Suprapubic skin (tissue), 3 donors: ENCODE results near the gene KIAA1671.

ENCODE experiments used
- EP300 ChIP-seq: sonication (generic); formaldehyde crosslinking; IDR thresholded peaks from one replicate; pipeline ENCODE4 v1.6.1; 2017; ENCODE audit warnings: antibody characterized with exemption
- POLR2A ChIP-seq, 2 donors: fragments of 450-650 bp; IDR thresholded peaks; one replicate each; pipeline ENCODE4 v1.6.1; 2017; ENCODE audit warnings: antibody characterized with exemption in 2 of 2, mild to moderate bottlenecking in 2 of 2, moderate library complexity in 2 of 2
- TF ChIP-seq, protein P1 (sequence below), 2 donors: fragments of 200-600 bp in 1 of 2; fragments of 450-650 bp in 1 of 2; sonication (generic) in 1 of 2; IDR thresholded peaks; one replicate each; pipeline ENCODE4 v1.5.1; 2016 to 2019; ENCODE audit warnings: antibody characterized with exemption in 2 of 2, mild to moderate bottlenecking in 1 of 2, moderate library complexity in 1 of 2

DNA sequence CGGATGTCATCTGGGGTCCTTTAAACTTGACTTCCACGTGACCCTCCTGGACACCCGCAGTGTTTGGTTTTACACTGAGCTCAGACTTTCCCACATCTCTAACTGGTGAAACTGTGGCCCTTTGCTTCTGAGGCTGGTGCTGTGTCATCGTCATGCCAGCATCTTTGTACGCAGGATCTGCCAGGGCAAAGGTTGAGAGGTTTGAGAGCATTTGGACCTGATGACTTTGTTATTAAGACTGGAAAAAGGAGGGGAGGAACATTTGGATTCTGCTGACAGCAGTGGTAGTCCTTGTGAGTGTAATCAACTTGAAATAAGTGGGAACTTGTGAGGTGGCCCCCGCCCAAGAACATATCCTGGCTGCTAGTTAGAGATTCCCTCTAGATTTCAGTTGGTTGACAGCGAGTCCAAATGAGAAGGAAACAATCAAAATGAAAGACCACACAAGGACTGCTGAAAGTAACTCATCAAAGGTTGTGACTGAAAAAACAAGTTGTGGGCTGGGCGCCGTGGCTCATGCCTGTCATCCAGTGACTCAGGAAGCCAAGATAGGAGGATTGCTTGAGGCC lies 102.5 kb downstream of the KIAA1671 start:
- TF ChIP-seq POLR2A (IDR thresholded peaks at IDR 0.05) (no peak), EP300 (no peak)
- TF ChIP-seq, protein P1, sequence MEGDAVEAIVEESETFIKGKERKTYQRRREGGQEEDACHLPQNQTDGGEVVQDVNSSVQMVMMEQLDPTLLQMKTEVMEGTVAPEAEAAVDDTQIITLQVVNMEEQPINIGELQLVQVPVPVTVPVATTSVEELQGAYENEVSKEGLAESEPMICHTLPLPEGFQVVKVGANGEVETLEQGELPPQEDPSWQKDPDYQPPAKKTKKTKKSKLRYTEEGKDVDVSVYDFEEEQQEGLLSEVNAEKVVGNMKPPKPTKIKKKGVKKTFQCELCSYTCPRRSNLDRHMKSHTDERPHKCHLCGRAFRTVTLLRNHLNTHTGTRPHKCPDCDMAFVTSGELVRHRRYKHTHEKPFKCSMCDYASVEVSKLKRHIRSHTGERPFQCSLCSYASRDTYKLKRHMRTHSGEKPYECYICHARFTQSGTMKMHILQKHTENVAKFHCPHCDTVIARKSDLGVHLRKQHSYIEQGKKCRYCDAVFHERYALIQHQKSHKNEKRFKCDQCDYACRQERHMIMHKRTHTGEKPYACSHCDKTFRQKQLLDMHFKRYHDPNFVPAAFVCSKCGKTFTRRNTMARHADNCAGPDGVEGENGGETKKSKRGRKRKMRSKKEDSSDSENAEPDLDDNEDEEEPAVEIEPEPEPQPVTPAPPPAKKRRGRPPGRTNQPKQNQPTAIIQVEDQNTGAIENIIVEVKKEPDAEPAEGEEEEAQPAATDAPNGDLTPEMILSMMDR (IDR thresholded peaks at IDR 0.05): no peak
